Urothelium cell line (cell line): Measurements from ENCODE around the gene MCF2L2.

ENCODE experiments used
- DNase-seq: peaks from one replicate; pipeline ENCODE4 v3.0.0; 2011; ENCODE audit warnings: low spot score, mixed read lengths
- FAIRE-seq: peaks from 2 replicates; lab custom pipeline; 2011; peaks lifted over from hg19 to GRCh38; lab: Jason Lieb, UNC

MCF2L2 gene

GRCh38 chr3:183300996-183301562, 127.3 kb downstream of the MCF2L2 start:
- FAIRE-seq (no peak), DNase-seq (no peak)

- DNase-seq (no peak), FAIRE-seq (no peak)
These were observed 128.4 kb downstream of the MCF2L2 start for GRCh38 chr3:183299976-183300375.

- no peak for FAIRE-seq
These were observed 129.7 kb downstream of the MCF2L2 start for GRCh38 chr3:183298701-183299153.

GRCh38 chr3:183296944-183297343, 131.5 kb downstream of the MCF2L2 start:
- no peak for DNase-seq
- FAIRE-seq = no peak

More at GRCh38 chr3:183298701-183299153, 129.7 kb downstream of the MCF2L2 start:
- peak; percentile 83 for DNase-seq

- DNase-seq (no peak), FAIRE-seq (no peak)
These were observed 133.2 kb downstream of the MCF2L2 start for GRCh38 chr3:183295211-183295610.

GRCh38 chr3:183293966-183294365, 134.5 kb downstream of the MCF2L2 start:
- DNase-seq = no peak
- FAIRE-seq = no peak

- DNase-seq (no peak), FAIRE-seq (no peak)
These were observed 136.9 kb downstream of the MCF2L2 start for GRCh38 chr3:183291497-183292031.

GRCh38 chr3:183290216-183290615, 138.2 kb downstream of the MCF2L2 start:
- no peak for DNase-seq
- FAIRE-seq = no peak

GRCh38 chr3:183288117-183288516, 140.3 kb downstream of the MCF2L2 start:
- DNase-seq (no peak), FAIRE-seq (no peak)

- DNase-seq = no peak
- FAIRE-seq = no peak
These were observed 141.0 kb downstream of the MCF2L2 start for GRCh38 chr3:183287301-183287971.

- FAIRE-seq (no peak), DNase-seq (peak; percentile 95)
These were observed 142.5 kb downstream of the MCF2L2 start for GRCh38 chr3:183285828-183286457.

GRCh38 chr3:183285318-183285717, 143.1 kb downstream of the MCF2L2 start:
- DNase-seq (no peak), FAIRE-seq (no peak)

- no peak for DNase-seq
- no peak for FAIRE-seq
These were observed 143.8 kb downstream of the MCF2L2 start for GRCh38 chr3:183284570-183284969.

GRCh38 chr3:183283886-183284285, 144.5 kb downstream of the MCF2L2 start:
- no peak for FAIRE-seq
- no peak for DNase-seq

- FAIRE-seq (no peak), DNase-seq (no peak)
These were observed 147.2 kb downstream of the MCF2L2 start for GRCh38 chr3:183281126-183281797.

GRCh38 chr3:183279371-183279770, 149.0 kb downstream of the MCF2L2 start:
- FAIRE-seq (no peak), DNase-seq (no peak)

GRCh38 chr3:183278479-183279088, 149.8 kb downstream of the MCF2L2 start:
- FAIRE-seq (no peak), DNase-seq (no peak)

GRCh38 chr3:183277260-183277659, 151.2 kb downstream of the MCF2L2 start:
- FAIRE-seq (no peak), DNase-seq (no peak)

GRCh38 chr3:183275937-183276336, 152.5 kb downstream of the MCF2L2 start:
- DNase-seq (no peak), FAIRE-seq (no peak)

GRCh38 chr3:183275418-183275817, 153.0 kb downstream of the MCF2L2 start:
- no peak for FAIRE-seq

GRCh38 chr3:183274609-183275008, 153.8 kb downstream of the MCF2L2 start:
- DNase-seq (no peak), FAIRE-seq (no peak)

More at GRCh38 chr3:183275418-183275817, 153.0 kb downstream of the MCF2L2 start:
- no peak for DNase-seq
